H1 (cell line): ENCODE data around the gene CDYL. TPM values are rescaled to one million over a fixed set of nuclear protein-coding genes. Genes with fewer than 3 reads are reported as not detected.

Source experiments
- CTCF ChIA-PET: fragments of 300-600 bp; sonication (Branson Sonifier 250); formaldehyde crosslinking; loops from one replicate; lab custom pipeline; 2021; ENCODE audit not compliant: partially characterized antibody; lab: Charles Lee
- POLR2A ChIA-PET: fragments of 300-600 bp; sonication (Branson Sonifier 250); formaldehyde crosslinking; loops from one replicate; lab custom pipeline; 2021; ENCODE audit warnings: inconsistent platforms; ENCODE audit not compliant: partially characterized antibody; lab: Charles Lee
- DNase-seq, 2 experiments: peaks; one replicate each; pipeline versions ENCODE4 v3.0.0 to v3.0.0-alpha.2; 2010 to 2022; ENCODE audit warnings: low spot score in 2 of 2, low read depth in 1 of 2, mixed read lengths in 1 of 2
- FAIRE-seq: peaks from 2 replicates; lab custom pipeline; 2011; peaks lifted over from hg19 to GRCh38; lab: Jason Lieb, UNC
- H2AFZ ChIP-seq: 2 replicates; pipeline ENCODE4 v1.8.1; 2012; ENCODE audit warnings: low read length, inconsistent platforms
- H2AK5ac ChIP-seq: 2 replicates; pipeline ENCODE4 v1.6.1; 2013; ENCODE audit warnings: low read depth, low read length
- H2BK120ac ChIP-seq: replicated peaks from 2 replicates; pipeline ENCODE3; 2013; ENCODE audit warnings: low read depth, low read length, inconsistent platforms
- H2BK12ac ChIP-seq: 2 replicates; pipeline ENCODE4 v1.6.1; 2013; ENCODE audit warnings: low read depth, low read length
- H2BK15ac ChIP-seq: 2 replicates; pipeline ENCODE4 v1.6.1; 2013; ENCODE audit warnings: low read length
- H2BK20ac ChIP-seq: 2 replicates; pipeline ENCODE4 v1.6.1; 2013; ENCODE audit warnings: low read length
- H2BK5ac ChIP-seq: 2 replicates; pipeline ENCODE4 v1.6.1; 2013; ENCODE audit warnings: low read depth, low read length
- H3K14ac ChIP-seq: 2 replicates; pipeline ENCODE4 v1.6.1; 2013; ENCODE audit warnings: inconsistent platforms; ENCODE audit not compliant: insufficient read length
- H3K18ac ChIP-seq: 2 replicates; pipeline ENCODE4 v1.6.1; 2013; ENCODE audit warnings: low read length; ENCODE audit errors: extremely low read depth
- H3K23ac ChIP-seq: 2 replicates; pipeline ENCODE4 v1.6.1; 2013; ENCODE audit warnings: inconsistent platforms; ENCODE audit not compliant: insufficient read length
- H3K23me2 ChIP-seq: 2 replicates; pipeline ENCODE4 v1.6.1; 2013; ENCODE audit warnings: low read depth, low read length
- H3K27ac ChIP-seq: 2 replicates; pipeline ENCODE4 v1.6.1; 2011; ENCODE audit warnings: low read depth, low read length, inconsistent platforms
- H3K27me3 ChIP-seq, 4 experiments: replicated peaks in 1 of 4; 1 replicate in 1 of 4; 2 replicates in 3 of 4; pipeline versions ENCODE4 v1.6.1 to v1.8.1; 2011 to 2013; ENCODE audit warnings: low read length in 3 of 4, mild to moderate bottlenecking in 3 of 4, inconsistent platforms in 2 of 4, mixed read lengths in 2 of 4, moderate library complexity in 1 of 4; ENCODE audit not compliant: control insufficient read depth in 3 of 4, insufficient read depth in 3 of 4; ENCODE audit errors: extremely low read depth in 1 of 4
- H3K36me3 ChIP-seq, 4 experiments: 2 replicates each; pipeline versions ENCODE4 v1.6.1 to v1.8.1; 2011 to 2013; ENCODE audit warnings: mild to moderate bottlenecking in 4 of 4, low read length in 3 of 4, moderate library complexity in 2 of 4, control low read depth in 1 of 4, inconsistent platforms in 1 of 4; ENCODE audit not compliant: insufficient read depth in 4 of 4, control insufficient read depth in 2 of 4
- H3K4ac ChIP-seq: replicated peaks from 2 replicates; pipeline ENCODE3; 2013; ENCODE audit warnings: low read length, low read depth, mixed read lengths, inconsistent platforms; ENCODE audit not compliant: insufficient read length
- H3K4me1 ChIP-seq, 4 experiments: replicated peaks in 1 of 4; 1 replicate in 1 of 4; 2 replicates in 3 of 4; pipeline versions ENCODE4 v1.6.1 to v1.8.1; 2011 to 2013; ENCODE audit warnings: low read length in 3 of 4, inconsistent platforms in 2 of 4, mixed read lengths in 1 of 4; ENCODE audit not compliant: insufficient read depth in 4 of 4, control insufficient read depth in 3 of 4
- H3K4me2 ChIP-seq, 2 experiments: 2 replicates each; pipeline versions ENCODE4 v1.6.1 to v1.8.1; 2011 to 2013; ENCODE audit warnings: low read depth in 2 of 2, low read length in 2 of 2, control low read depth in 1 of 2, inconsistent platforms in 1 of 2, mild to moderate bottlenecking in 1 of 2; ENCODE audit not compliant: insufficient read depth in 1 of 2
- H3K4me3 ChIP-seq, 4 experiments: fragments of 200-600, 300-600 bp in 1 of 4; sonication (generic), shearing (Covaris generic), sonication (Bioruptor Twin) in 1 of 4; 2 replicates each; pipeline versions ENCODE4 v1.5.1 to v1.8.1; 2011 to 2016; ENCODE audit warnings: low read length in 4 of 4, low read depth in 3 of 4, control low read depth in 2 of 4, inconsistent platforms in 2 of 4, mild to moderate bottlenecking in 2 of 4, mixed read lengths in 1 of 4, moderate library complexity in 1 of 4; ENCODE audit not compliant: insufficient read depth in 2 of 4; ENCODE audit errors: extremely low read depth in 1 of 4
- H3K56ac ChIP-seq: replicated peaks from 2 replicates; pipeline ENCODE3; 2013; ENCODE audit warnings: low read depth, mild to moderate bottlenecking, mixed read lengths, low read length, inconsistent platforms; ENCODE audit not compliant: insufficient read length
- H3K79me1 ChIP-seq: 2 replicates; pipeline ENCODE4 v1.6.1; 2013; ENCODE audit warnings: low read depth, low read length, control low read depth
- H3K79me2 ChIP-seq, 2 experiments: 2 replicates each; pipeline versions ENCODE4 v1.6.1 to v1.8.1; 2012 to 2013; ENCODE audit warnings: low read length in 2 of 2, mild to moderate bottlenecking in 2 of 2, inconsistent platforms in 1 of 2; ENCODE audit not compliant: insufficient read depth in 2 of 2, control insufficient read depth in 1 of 2
- H3K9ac ChIP-seq, 4 experiments: replicated peaks in 1 of 4; 1 replicate in 1 of 4; 2 replicates in 3 of 4; pipeline versions ENCODE4 v1.6.1 to v1.8.1; 2011 to 2013; ENCODE audit warnings: low read depth in 3 of 4, low read length in 3 of 4, control low read depth in 2 of 4, mild to moderate bottlenecking in 2 of 4, moderate library complexity in 2 of 4, inconsistent platforms in 1 of 4; ENCODE audit errors: extremely low read depth in 1 of 4
- H3K9me3 ChIP-seq, 2 experiments: 2 replicates each; pipeline versions ENCODE4 v1.6.1 to v1.8.1; 2012 to 2013; ENCODE audit warnings: mild to moderate bottlenecking in 2 of 2, moderate library complexity in 2 of 2, control low read depth in 1 of 2, inconsistent platforms in 1 of 2, low read depth in 1 of 2, low read length in 1 of 2, mixed read lengths in 1 of 2; ENCODE audit not compliant: insufficient read depth in 2 of 2
- H4K20me1 ChIP-seq, 2 experiments: replicated peaks in 1 of 2; 2 replicates each; pipeline versions ENCODE3 to v1.8.1; 2011 to 2013; ENCODE audit warnings: inconsistent platforms in 2 of 2, low read length in 2 of 2, mild to moderate bottlenecking in 1 of 2; ENCODE audit not compliant: insufficient read depth in 2 of 2, control insufficient read depth in 1 of 2
- H4K5ac ChIP-seq: 2 replicates; pipeline ENCODE4 v1.6.1; 2013; ENCODE audit warnings: low read length, low read depth, mixed read lengths, inconsistent platforms; ENCODE audit not compliant: insufficient read length
- H4K8ac ChIP-seq: 2 replicates; pipeline ENCODE4 v1.8.0; 2013; ENCODE audit warnings: mild to moderate bottlenecking, moderate library complexity, low read length, inconsistent platforms; ENCODE audit not compliant: insufficient read depth; ENCODE audit errors: extremely low read depth
- H4K91ac ChIP-seq: replicated peaks from 2 replicates; pipeline ENCODE3; 2013; ENCODE audit warnings: low read length, mixed read lengths, inconsistent platforms; ENCODE audit not compliant: insufficient read length
- BRCA1 ChIP-seq: IDR thresholded peaks from 2 replicates; pipeline ENCODE4 v1.6.1; 2012; ENCODE audit warnings: low read depth, low read length, improper control_type of control experiment
- CTBP2 ChIP-seq: IDR thresholded peaks from 2 replicates; pipeline ENCODE4 v1.7.0; 2011; ENCODE audit warnings: borderline replicate concordance, mild to moderate bottlenecking, moderate library complexity, mixed read lengths, low read length; ENCODE audit not compliant: insufficient read depth, insufficient read length
- GTF2F1 ChIP-seq: IDR thresholded peaks from 2 replicates; pipeline ENCODE4 v1.6.1; 2012; ENCODE audit warnings: low read depth, low read length, improper control_type of control experiment, borderline replicate concordance
- HDAC2 ChIP-seq, 2 experiments: fragments of 300-600 bp in 1 of 2; sonication (generic) in 1 of 2; IDR thresholded peaks; 2 replicates each; pipeline ENCODE4 v1.6.1; 2011 to 2012; ENCODE audit warnings: low read depth in 2 of 2, low read length in 2 of 2, mild to moderate bottlenecking in 2 of 2, moderate library complexity in 2 of 2, borderline replicate concordance in 1 of 2, inconsistent platforms in 1 of 2
- KDM1A ChIP-seq: fragments of 200-600, 300-600 bp; sonication (generic); IDR thresholded peaks from 2 replicates; pipeline ENCODE4 v1.7.1; 2016; ENCODE audit warnings: mild to moderate bottlenecking, low read length, borderline replicate concordance
- POLR2A ChIP-seq, 2 experiments: IDR thresholded peaks; 1 replicate in 1 of 2; 2 replicates in 1 of 2; pipeline ENCODE4 v1.6.1; 2011; ENCODE audit warnings: low read depth in 2 of 2, low read length in 2 of 2, mild to moderate bottlenecking in 2 of 2; ENCODE audit errors: control extremely low read depth in 1 of 2
- RFX5 ChIP-seq: IDR thresholded peaks from 2 replicates; pipeline ENCODE4 v1.6.1; 2011; ENCODE audit warnings: low read depth, low read length, improper control_type of control experiment, borderline replicate concordance
- SIX5 ChIP-seq: IDR thresholded peaks from 2 replicates; pipeline ENCODE4 v1.6.1; 2011; ENCODE audit warnings: mild to moderate bottlenecking, low read depth, low read length
- SP1 ChIP-seq: IDR thresholded peaks from 2 replicates; pipeline ENCODE4 v1.6.1; 2011; ENCODE audit warnings: low read depth, low read length
- TAF1 ChIP-seq: IDR thresholded peaks from 2 replicates; pipeline ENCODE4 v1.6.1; 2011; ENCODE audit warnings: mild to moderate bottlenecking, low read depth, low read length
- TAF7 ChIP-seq: optimal IDR thresholded peaks from 2 replicates; pipeline ENCODE3; 2011; ENCODE audit warnings: low read depth, mild to moderate bottlenecking, inconsistent platforms, low read length, moderate library complexity, borderline replicate concordance
- ZNF274 ChIP-seq: IDR thresholded peaks from 2 replicates; pipeline ENCODE4 v1.7.0; 2012; ENCODE audit warnings: low read length, borderline replicate concordance; ENCODE audit errors: extremely low read depth
- WGBS, 2 experiments: shearing (Covaris generic) in 1 of 2; methylation state at CpG; one replicate each; pipeline versions ENCODE4 v1.1.6 to v1.1.7; 2013 to 2015; ENCODE audit warnings: low lambda C conversion rate in 2 of 2, mixed read lengths in 2 of 2, inconsistent platforms in 1 of 2, low coverage in 1 of 2, missing lambda C conversion rate in 1 of 2; ENCODE audit not compliant: insufficient replicate concordance in 2 of 2, insufficient coverage in 1 of 2, insufficient read length in 1 of 2; ENCODE audit errors: extremely low coverage in 1 of 2, missing lambda C conversion rate in 1 of 2; 5-methylcytosine and 5-hydroxymethylcytosine counted together
- polyA plus RNA-seq, 7 experiments: library from polyadenylated mRNA; depleted of rRNA in 3 of 7; stranded (reverse) in 5 of 7; unstranded in 2 of 7; fragments of >200 nt in 5 of 7; fragments of 200-250 nt in 2 of 7; gene quantifications; 1 replicate in 5 of 7; 2 replicates in 1 of 7; 4 replicates in 1 of 7; pipeline versions ENCODE4 v1.2.1 to v1.2.3, GENCODE V29; 2011 to 2013; ENCODE audit warnings: missing spikeins in 2 of 7, mixed read lengths in 2 of 7
- total RNA-seq: library from RNA; stranded (reverse); fragmentation: NEBNext Ultra II Directional; extraction: Animal tissue kit (Norgen Biotek cat#: 25700); gene quantifications from 2 replicates; pipeline ENCODE4 v1.2.1, GENCODE V29; 2021
- TF ChIP-seq, protein P1 (sequence below): IDR thresholded peaks from 2 replicates; pipeline ENCODE4 v1.6.1; 2011; ENCODE audit warnings: low read depth, mild to moderate bottlenecking, low read length; ENCODE audit not compliant: insufficient read depth
- TF ChIP-seq, protein P2 (sequence below): IDR thresholded peaks from 2 replicates; pipeline ENCODE4 v1.6.1; 2012; ENCODE audit warnings: inconsistent platforms

Gene CDYL
- total and polyA plus RNA-seq, 2 of the 8 experiments (the other 6 are each of a cell fraction or from before 2014, with no cell fraction given), result 56.4 to 119 TPM

DNA sequence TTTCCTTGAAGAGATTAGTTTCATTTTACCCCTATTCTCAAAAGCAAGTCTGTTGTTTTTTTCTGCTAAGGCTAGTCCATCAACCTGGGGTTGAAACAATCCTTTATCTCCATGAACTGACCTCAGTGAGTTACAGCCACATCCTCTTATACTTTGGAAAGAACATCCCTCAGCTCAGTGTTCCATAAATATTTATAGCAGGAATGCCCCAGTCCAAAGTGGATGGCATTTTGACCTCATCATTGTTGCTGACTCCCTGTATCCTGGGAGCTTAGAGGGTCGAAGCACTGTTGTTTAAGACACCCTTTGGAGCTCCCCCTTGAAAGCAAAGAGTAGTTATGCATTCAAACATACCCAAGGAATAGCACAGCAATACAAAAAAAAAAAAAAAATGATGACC is 16.2 kb upstream of the CDYL start:
- peaks cover 4 to 6% of the 10 kb centered on the region in 2 experiments; a peak in 2 of 4 replicates for H3K9me3 ChIP-seq
- no peak overlapping the region for H3K4me3 ChIP-seq
- ChIA-PET POLR2A (no interaction called here), CTCF (interaction anchor here (0.6 to 1.2 kb wide), 3 partner anchors 12 to 808 kb away, joined by 3 to 4 read pairs (median 4); no protein-coding TSS in a partner anchor)
- H4K5ac ChIP-seq, result no peak overlapping the region
- H3K79me1 ChIP-seq, result no peaks in the 10 kb centered on the region
- H2BK15ac ChIP-seq, result no peak overlapping the region
- H3K23me2 ChIP-seq, result no peaks in the 10 kb centered on the region
- no peak overlapping the region for H2BK5ac ChIP-seq
- H3K56ac ChIP-seq, result no peak overlapping the region
- no peak overlapping the region for H4K91ac ChIP-seq
- no peak overlapping the region for H2BK120ac ChIP-seq
- H2BK20ac ChIP-seq, result no peak overlapping the region
- H4K8ac ChIP-seq, result no peak overlapping the region
- no peaks in the 10 kb centered on the region for H4K20me1 ChIP-seq
- no peaks in the 10 kb centered on the region for H3K27me3 ChIP-seq
- H2BK12ac ChIP-seq, result no peak overlapping the region
- no peaks in the 10 kb centered on the region for H3K79me2 ChIP-seq
- no peak overlapping the region for H3K4ac ChIP-seq
- no peak overlapping the region for H3K9ac ChIP-seq
- no peak overlapping the region for H3K4me2 ChIP-seq
- no peak overlapping the region for H2AK5ac ChIP-seq
- H3K23ac ChIP-seq, result no peak overlapping the region
- H3K4me1 ChIP-seq, result no peaks in the 10 kb centered on the region
- no peak overlapping the region for H2AFZ ChIP-seq
- FAIRE-seq (no peak), DNase-seq (no peak)
- no peak overlapping the region for H3K27ac ChIP-seq
- no peaks in the 10 kb centered on the region; a peak in 2 of 8 replicates for H3K36me3 ChIP-seq
- H3K18ac ChIP-seq, result no peak overlapping the region
- WGBS, 2 experiments, result 82% methylated on average over 1 of the region's 1 CpG; no CpG with 5 or more reads in 1 of the 2 experiments
- H3K14ac ChIP-seq, result no peak overlapping the region
- TF ChIP-seq TAF1 (no peak), BRCA1 (no peak), ZNF274 (no peak), SIX5 (no peak), POLR2A (IDR thresholded peaks at IDR 0.05; ENCODE audit: control extremely low read depth in 1 of 2, low read depth in 2 of 2, low read length in 2 of 2) (no peak), GTF2F1 (no peak), HDAC2 (IDR thresholded peaks at IDR 0.05; ENCODE audit: borderline replicate concordance in 1 of 2, low read depth in 2 of 2, low read length in 2 of 2) (no peak), SP1 (no peak), RFX5 (no peak), KDM1A (no peak), CTBP2 (no peak), TAF7 (no peak)
- TF ChIP-seq, protein P1, sequence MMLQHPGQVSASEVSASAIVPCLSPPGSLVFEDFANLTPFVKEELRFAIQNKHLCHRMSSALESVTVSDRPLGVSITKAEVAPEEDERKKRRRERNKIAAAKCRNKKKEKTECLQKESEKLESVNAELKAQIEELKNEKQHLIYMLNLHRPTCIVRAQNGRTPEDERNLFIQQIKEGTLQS, result no peak
- TF ChIP-seq, protein P2, sequence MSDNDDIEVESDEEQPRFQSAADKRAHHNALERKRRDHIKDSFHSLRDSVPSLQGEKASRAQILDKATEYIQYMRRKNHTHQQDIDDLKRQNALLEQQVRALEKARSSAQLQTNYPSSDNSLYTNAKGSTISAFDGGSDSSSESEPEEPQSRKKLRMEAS, result no peak
